A673 (cell line): ENCODE measurements around the gene PARP12. TPM values are rescaled to one million over a fixed set of nuclear protein-coding genes. Genes with fewer than 3 reads are reported as not detected.

Source experiments
- BruUV-seq: library from RNA; stranded (reverse); fragments of 400-500 nt; replicated peaks from 2 replicates; lab custom pipeline; 2021; lab: Mats Ljungman, UMichigan
- CTCF ChIA-PET: fragments of 300-600 bp; sonication (Branson Sonifier 250); formaldehyde crosslinking; loops from one replicate; lab custom pipeline; 2022; ENCODE audit warnings: antibody characterized with exemption; lab: Charles Lee
- POLR2A ChIA-PET: fragments of 300-600 bp; sonication (Branson Sonifier 250); formaldehyde crosslinking; loops from one replicate; lab custom pipeline; 2022; ENCODE audit warnings: antibody characterized with exemption; ENCODE audit not compliant: low non-redundant PET; lab: Charles Lee
- DNase-seq: peaks from one replicate; pipeline ENCODE4 v3.0.0-alpha.2; 2015; ENCODE audit warnings: low spot score
- H3K27ac ChIP-seq: fragments of 200-600 bp; sonication (generic); 2 replicates; pipeline ENCODE4 v1.5.1; 2016; ENCODE audit warnings: mixed run types, low read depth, mild to moderate bottlenecking, mixed read lengths, antibody characterized with exemption, low read length; ENCODE audit not compliant: poor library complexity, severe bottlenecking
- H3K27me3 ChIP-seq: fragments of 200-600 bp; sonication (generic); replicated peaks from 2 replicates; pipeline ENCODE4 v1.6.1; 2017; ENCODE audit warnings: mixed run types, low read depth, mild to moderate bottlenecking, mixed read lengths, antibody characterized with exemption, low read length; ENCODE audit not compliant: insufficient read depth, poor library complexity
- H3K36me3 ChIP-seq: fragments of 200-600 bp; sonication (generic); 2 replicates; pipeline ENCODE4 v1.6.1; 2016; ENCODE audit warnings: mixed run types, mild to moderate bottlenecking, mixed read lengths, antibody characterized with exemption, low read length; ENCODE audit not compliant: insufficient read depth, poor library complexity, severe bottlenecking
- H3K4me1 ChIP-seq: fragments of 200-600 bp; sonication (generic); 2 replicates; pipeline ENCODE4 v1.6.1; 2017; ENCODE audit warnings: mixed run types, mild to moderate bottlenecking, mixed read lengths, antibody characterized with exemption, low read length; ENCODE audit not compliant: insufficient read depth, poor library complexity, severe bottlenecking
- H3K4me3 ChIP-seq: fragments of 200-600 bp; sonication (generic); 2 replicates; pipeline ENCODE4 v1.5.1; 2016; ENCODE audit warnings: low read depth, mixed run types, mild to moderate bottlenecking, mixed read lengths, low read length; ENCODE audit not compliant: poor library complexity, severe bottlenecking
- H3K9me3 ChIP-seq: fragments of 200-600 bp; sonication (generic); 2 replicates; pipeline ENCODE4 v1.6.1; 2016; ENCODE audit warnings: mixed run types, low read depth, mild to moderate bottlenecking, mixed read lengths, antibody characterized with exemption, low read length; ENCODE audit not compliant: poor library complexity, severe bottlenecking
- CTCF ChIP-seq: fragments of 300-800, 200-600 bp; sonication (generic); conservative IDR thresholded peaks from 2 replicates; pipeline ENCODE4 v1.5.1; 2017; ENCODE audit warnings: low read depth, mild to moderate bottlenecking, antibody characterized with exemption, low read length, moderate library complexity, mixed read lengths
- EZH2 ChIP-seq: fragments of 200-600 bp; sonication (generic); IDR thresholded peaks from 2 replicates; pipeline ENCODE4 v1.6.1; 2017; ENCODE audit warnings: borderline replicate concordance, low read depth, mild to moderate bottlenecking, mixed read lengths, antibody characterized with exemption, low read length; ENCODE audit not compliant: poor library complexity, severe bottlenecking
- intact Hi-C: fragments of 100-400 bp; cut with micrococcal nuclease; formaldehyde crosslinking; loops from one replicate; pipeline ENCODE4 v1.10.0; 2022; ENCODE audit not compliant: unreplicated experiment
- total RNA-seq: library from RNA; stranded (reverse); gene quantifications from 2 replicates; pipeline ENCODE4 v1.2.3, GENCODE V29; 2021

The PARP12 gene
- total RNA-seq, 1 experiment from 2014 or later, result 17.8 TPM

GRCh38 chr7:140025241-140025640 lies 37.5 kb downstream of the PARP12 start:
- ChIA-PET POLR2A (no interaction called here), CTCF (no interaction called here)
- TF ChIP-seq CTCF (no peak), EZH2 (no peak)
- H3K4me3 ChIP-seq, result no peak overlapping the region
- DNase-seq, result no peak
- H3K27me3 ChIP-seq, result no peaks in the 10 kb centered on the region
- H3K36me3 ChIP-seq, result no peaks in the 10 kb centered on the region
- no peaks in the 10 kb centered on the region for H3K4me1 ChIP-seq
- intact Hi-C loops, result no loop called here
- no peaks in the 10 kb centered on the region for H3K9me3 ChIP-seq
- BruUV-seq, result no TSS peak
- no peak overlapping the region for H3K27ac ChIP-seq

GRCh38 chr7:140024585-140024984 lies 38.2 kb downstream of the PARP12 start:
- Histone ChIP-seq H3K27me3 (no peaks in the 10 kb centered on the region), H3K4me1 (no peaks in the 10 kb centered on the region), H3K36me3 (no peaks in the 10 kb centered on the region), H3K9me3 (no peaks in the 10 kb centered on the region), H3K27ac (no peak overlapping the region), H3K4me3 (no peak overlapping the region)
- intact Hi-C loops, result no loop called here
- ChIA-PET POLR2A (no interaction called here), CTCF (no interaction called here)
- no TSS peak for BruUV-seq
- no peak for TF ChIP-seq EZH2
- no peak for TF ChIP-seq CTCF
- DNase-seq, result no peak

GRCh38 chr7:140023728-140024127 lies 39.0 kb downstream of the PARP12 start:
- H3K4me3 ChIP-seq, result no peak overlapping the region
- no peaks in the 10 kb centered on the region for H3K4me1 ChIP-seq
- BruUV-seq, result no TSS peak
- TF ChIP-seq CTCF (no peak), EZH2 (no peak)
- ChIA-PET POLR2A (no interaction called here), CTCF (no interaction called here)
- no peak for DNase-seq
- H3K9me3 ChIP-seq, result no peaks in the 10 kb centered on the region
- intact Hi-C loops, result no loop called here
- H3K36me3 ChIP-seq, result no peaks in the 10 kb centered on the region
- H3K27me3 ChIP-seq, result no peaks in the 10 kb centered on the region
- H3K27ac ChIP-seq, result no peak overlapping the region
